ENCODE measurements around the gene NEUROD4. TPM values are rescaled to one million over a fixed set of nuclear protein-coding genes. Genes with fewer than 3 reads are reported as not detected.

Gene NEUROD4
- polyA plus RNA-seq, 1 experiment: not detected

DNA sequence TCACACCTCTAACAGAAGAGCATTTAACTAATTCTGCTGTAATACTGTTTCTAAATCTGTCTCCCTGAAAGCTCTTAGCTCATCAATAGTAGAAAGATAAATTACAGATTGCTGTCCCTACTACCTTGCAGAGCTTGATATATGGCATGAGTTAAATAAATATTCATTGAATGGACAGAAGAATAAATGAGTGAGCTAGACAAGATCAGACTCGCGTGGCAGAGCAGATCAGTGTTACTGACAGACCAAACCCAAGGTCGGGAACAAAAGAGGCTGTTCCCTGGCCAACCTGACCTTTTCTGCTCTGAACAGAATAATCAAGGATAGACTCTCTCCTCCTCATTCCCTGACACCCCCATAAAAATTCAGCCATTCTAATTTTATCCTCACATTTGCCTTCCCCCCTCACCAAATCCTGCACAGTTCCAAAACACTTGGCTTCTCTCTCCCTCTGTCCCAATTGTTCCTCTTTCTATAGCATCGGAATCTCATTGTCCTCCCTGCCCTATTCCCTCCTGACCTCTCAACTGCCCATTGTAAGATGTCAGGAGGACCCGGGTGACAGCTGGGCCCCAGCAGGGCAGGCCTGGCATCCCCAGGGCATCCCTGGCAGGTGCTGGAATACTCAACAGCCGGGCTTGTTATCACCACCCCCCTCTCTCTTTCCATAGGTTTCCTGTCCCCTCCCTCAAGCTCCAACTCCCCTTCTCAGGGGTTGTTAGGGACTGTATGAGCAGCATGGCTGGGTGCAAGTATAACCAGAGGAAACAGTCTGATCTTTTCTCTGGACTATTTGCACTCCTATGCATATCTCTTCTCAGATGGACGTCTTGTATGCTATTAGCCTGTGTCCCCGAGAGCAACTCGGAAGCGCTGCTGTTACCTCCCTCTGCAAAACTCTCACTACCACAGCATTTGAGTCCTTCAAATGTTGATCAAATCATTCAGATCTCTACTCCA is 19.9 kb downstream of the NEUROD4 start:
- Histone ChIP-seq H3K27ac (ENCODE audit: low read depth, low read length) (no peak overlapping the region), H3K27me3 (ENCODE audit: control insufficient read depth, insufficient read depth, low read length) (no peaks in the 10 kb centered on the region), H3K9me3 (ENCODE audit: control insufficient read depth, insufficient read depth, low read length) (no peaks in the 10 kb centered on the region), H3K4me3 (ENCODE audit: low read depth, low read length) (no peak overlapping the region)
- POLR2A ChIA-PET: no interaction called here
- no peak for TF ChIP-seq CTCF (IDR thresholded peaks at IDR 0.05; ENCODE audit: low read depth, low read length)
- no peak for DNase-seq (ENCODE audit: low read depth, low spot score)
- CTCF ChIA-PET: interaction anchor here (0.9 to 1.1 kb wide), 2 partner anchors 28 to 32 kb away, joined by 3 read pairs; no protein-coding TSS in a partner anchor

- no peak overlapping the region for H3K4me3 ChIP-seq (ENCODE audit: low read depth, low read length)
- no peaks in the 10 kb centered on the region for H3K27me3 ChIP-seq (ENCODE audit: control insufficient read depth, insufficient read depth, low read length)
- no peaks in the 10 kb centered on the region for H3K9me3 ChIP-seq (ENCODE audit: control insufficient read depth, insufficient read depth, low read length)
- no peak overlapping the region for H3K27ac ChIP-seq (ENCODE audit: low read depth, low read length)
- no peak for TF ChIP-seq CTCF (IDR thresholded peaks at IDR 0.05; ENCODE audit: low read depth, low read length)
- CTCF ChIA-PET: no interaction called here
- DNase-seq (ENCODE audit: low read depth, low spot score): no peak
- POLR2A ChIA-PET: no interaction called here
Measured at GRCh38 chr12:55041345-55042055, 21.7 kb downstream of the NEUROD4 start.

GRCh38 chr12:55043542-55043941 is 23.8 kb downstream of the NEUROD4 start:
- no peaks in the 10 kb centered on the region for H3K27me3 ChIP-seq (ENCODE audit: control insufficient read depth, insufficient read depth, low read length)
- POLR2A ChIA-PET: no interaction called here

GRCh38 chr12:55044135-55044534 is 24.4 kb downstream of the NEUROD4 start:
- no peak for DNase-seq (ENCODE audit: low read depth, low spot score)
- CTCF ChIA-PET: interaction anchor here (1.4 to 2.1 kb wide), 2 partner anchors 24 to 51 kb away, joined by 4 to 6 read pairs; no protein-coding TSS in a partner anchor
- Histone ChIP-seq H3K27ac (ENCODE audit: low read depth, low read length) (no peak overlapping the region), H3K4me3 (ENCODE audit: low read depth, low read length) (no peak overlapping the region), H3K9me3 (ENCODE audit: control insufficient read depth, insufficient read depth, low read length) (no peaks in the 10 kb centered on the region), H3K27me3 (ENCODE audit: control insufficient read depth, insufficient read depth, low read length) (no peaks in the 10 kb centered on the region)
- POLR2A ChIA-PET: no interaction called here
- no peak for TF ChIP-seq CTCF (IDR thresholded peaks at IDR 0.05; ENCODE audit: low read depth, low read length)

More at GRCh38 chr12:55043542-55043941, 23.8 kb downstream of the NEUROD4 start:
- no peak for TF ChIP-seq CTCF (IDR thresholded peaks at IDR 0.05; ENCODE audit: low read depth, low read length)
- Histone ChIP-seq H3K27ac (ENCODE audit: low read depth, low read length) (no peak overlapping the region), H3K4me3 (ENCODE audit: low read depth, low read length) (no peak overlapping the region), H3K9me3 (ENCODE audit: control insufficient read depth, insufficient read depth, low read length) (no peaks in the 10 kb centered on the region)
- no peak for DNase-seq (ENCODE audit: low read depth, low spot score)
- CTCF ChIA-PET: interaction anchor here (0.6 to 2.1 kb wide), 3 partner anchors 25 to 294 kb away, joined by 4 to 7 read pairs (median 6); no protein-coding TSS in a partner anchor

All from AG04450 (cell line).